GM19372 (cell line): ENCODE results near the gene BBX.

Experiments
- ATAC-seq: cut with Tn5 transposase; IDR thresholded peaks from one replicate; pipeline ENCODE4 v1.9.1; 2021; ENCODE audit warnings: mild to moderate bottlenecking, low read depth, moderate library complexity; ENCODE audit not compliant: unreplicated experiment

BBX gene

GRCh38 chr3:107643038-107643883 lies 120.5 kb downstream of the BBX start:
- ATAC-seq: no peak

DNA sequence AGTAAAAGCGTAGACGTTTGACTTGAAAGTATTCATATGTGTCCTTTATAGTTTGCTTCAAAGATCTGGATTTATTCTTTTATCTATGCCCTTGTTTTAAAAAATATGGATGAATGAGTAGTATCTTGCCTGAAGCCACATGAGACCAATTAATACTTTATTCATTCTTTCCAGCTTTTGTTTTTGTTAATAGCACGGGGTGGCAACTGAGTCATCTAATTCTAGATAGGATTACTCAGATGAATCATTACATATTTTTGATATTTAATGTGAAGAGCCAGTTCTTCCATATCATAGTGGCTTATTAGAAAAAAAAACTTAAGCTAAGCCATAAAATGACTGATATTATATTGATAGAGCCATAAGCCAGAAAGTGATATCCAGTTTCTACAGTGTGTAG lies 121.9 kb downstream of the BBX start:
- no peak for ATAC-seq

- no peak for ATAC-seq
These were observed 128.0 kb downstream of the BBX start for GRCh38 chr3:107650788-107651187.

GRCh38 chr3:107651782-107652181 lies 129.0 kb downstream of the BBX start:
- no peak for ATAC-seq

DNA sequence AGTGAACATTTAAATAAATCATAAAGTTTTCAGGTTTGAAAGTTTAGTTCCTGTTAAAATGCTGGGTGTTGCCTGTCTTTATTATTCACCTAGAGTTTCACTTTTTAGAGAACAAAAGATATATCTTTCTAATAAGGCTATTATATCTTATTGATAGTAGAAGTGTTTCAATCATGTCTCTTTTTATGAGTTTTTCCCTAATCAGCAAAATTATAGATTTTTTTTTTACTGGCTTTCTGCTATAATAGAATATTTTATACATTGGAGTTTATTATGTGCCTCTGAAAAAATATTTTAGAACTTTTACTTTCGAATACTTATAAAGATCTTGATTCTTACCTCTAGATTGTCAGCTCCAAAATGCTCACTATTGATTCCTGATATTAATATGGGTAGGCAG lies 131.5 kb downstream of the BBX start:
- no peak for ATAC-seq

GRCh38 chr3:107657971-107658370 lies 135.2 kb downstream of the BBX start:
- no peak for ATAC-seq

GRCh38 chr3:107660306-107660976 lies 137.7 kb downstream of the BBX start:
- ATAC-seq: no peak

DNA sequence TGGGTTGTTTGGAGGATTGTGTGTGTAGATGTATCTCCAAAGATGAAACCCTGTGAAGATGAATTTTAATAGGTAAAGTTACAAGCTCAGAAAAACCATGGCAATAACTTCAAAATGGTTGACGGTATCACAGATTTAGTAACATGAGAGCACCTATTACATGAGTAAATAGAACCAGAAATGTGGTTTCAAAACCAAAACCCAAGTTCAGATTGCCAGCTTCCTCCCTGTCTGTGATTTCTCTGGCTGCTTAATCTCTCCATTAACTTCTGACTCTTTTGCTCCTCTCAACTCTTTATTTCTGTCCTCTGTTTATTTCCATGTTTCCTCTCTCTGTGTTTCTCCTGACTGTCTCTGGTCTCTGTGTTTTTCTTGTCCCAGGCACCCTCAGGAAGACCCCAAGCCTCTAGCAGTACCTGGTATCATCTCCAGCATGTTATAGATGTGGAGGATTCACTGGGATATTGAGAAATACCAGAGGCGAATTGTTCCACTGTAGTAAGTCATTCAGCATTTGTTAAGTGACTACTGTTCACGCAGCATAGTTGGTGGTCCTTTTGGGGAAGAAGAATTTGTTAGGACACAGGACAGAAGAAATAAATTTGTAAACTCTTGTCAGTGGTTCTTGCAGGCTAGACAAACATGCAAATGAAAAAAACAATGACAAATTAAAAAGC lies 138.8 kb downstream of the BBX start:
- no peak for ATAC-seq

DNA sequence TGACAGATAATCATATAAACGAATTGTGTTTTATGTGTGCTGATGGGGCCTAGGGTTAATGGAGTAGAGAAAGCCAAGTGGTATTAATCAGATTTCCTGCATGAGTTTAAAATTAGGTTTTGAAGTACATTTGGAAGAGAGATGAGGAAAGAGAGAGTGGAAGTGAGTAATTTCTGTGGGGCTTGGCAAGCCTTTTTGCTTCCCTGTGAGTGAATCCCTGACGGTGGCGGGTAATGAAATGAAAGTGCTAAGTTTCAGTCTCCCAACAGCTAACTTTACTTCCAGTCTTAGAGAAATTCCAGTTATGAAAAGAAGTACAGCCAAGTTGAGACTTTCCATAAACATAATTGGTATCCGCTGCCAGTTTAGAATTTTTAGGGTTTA lies 139.4 kb downstream of the BBX start:
- ATAC-seq: no peak

DNA sequence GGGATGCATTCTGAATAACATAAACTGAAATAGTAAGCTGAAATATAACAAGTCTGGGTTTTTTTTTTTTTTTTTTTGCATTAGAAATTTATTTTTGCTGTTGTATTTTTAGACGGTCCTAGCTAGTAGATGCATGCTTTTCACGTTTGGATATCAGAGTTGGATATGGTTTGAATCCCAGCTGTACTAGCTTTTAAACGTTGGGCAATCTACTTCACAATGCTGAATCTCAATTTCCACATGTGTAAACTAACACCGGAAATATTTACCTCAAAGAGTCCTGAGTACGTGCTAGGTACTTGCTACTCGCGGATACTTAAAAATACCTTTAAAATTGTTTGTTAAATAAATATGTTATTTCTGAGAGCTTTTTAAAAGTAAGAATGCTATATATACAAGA lies 139.8 kb downstream of the BBX start:
- no peak for ATAC-seq

DNA sequence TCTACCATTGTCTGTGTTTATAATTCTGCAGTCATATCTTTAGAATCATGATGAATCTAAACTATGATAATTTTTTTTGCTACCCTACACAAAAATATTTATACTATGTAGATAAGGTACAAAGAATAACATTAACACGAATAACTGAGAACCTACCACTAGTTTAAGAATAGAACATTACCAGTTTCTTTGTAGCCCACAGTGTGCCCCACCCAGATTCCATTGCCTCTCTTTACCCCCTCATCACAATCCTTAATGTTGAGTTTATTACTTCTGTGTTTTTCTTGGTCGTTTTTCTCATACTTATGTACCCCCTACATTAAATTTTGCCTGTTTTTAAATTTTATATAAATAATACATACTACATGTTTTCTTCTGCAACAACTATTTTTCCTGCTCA lies 140.5 kb downstream of the BBX start:
- ATAC-seq: no peak

GRCh38 chr3:107664614-107665013 lies 141.9 kb downstream of the BBX start:
- no peak for ATAC-seq

DNA sequence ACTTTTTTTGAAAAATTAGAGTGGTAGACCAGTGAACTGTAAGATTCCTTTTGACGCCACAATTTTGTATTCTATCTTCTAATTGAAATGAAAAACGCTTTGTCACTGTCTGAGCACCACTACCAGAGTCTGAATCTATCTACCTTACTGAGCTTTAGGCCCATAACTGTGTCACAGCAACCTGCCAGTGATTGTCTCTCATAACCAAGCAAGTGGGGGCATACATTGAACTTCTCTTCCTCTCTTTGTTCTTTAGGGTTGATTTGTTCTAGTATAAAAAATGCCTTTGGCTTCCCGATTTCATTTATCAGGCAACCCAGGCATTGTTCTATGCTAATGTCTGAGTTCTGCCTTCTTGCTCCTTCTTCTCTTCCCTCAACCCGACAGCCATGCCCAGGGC lies 142.6 kb downstream of the BBX start:
- ATAC-seq: no peak

- ATAC-seq: no peak
These were observed 144.1 kb downstream of the BBX start for GRCh38 chr3:107666853-107667252.

DNA sequence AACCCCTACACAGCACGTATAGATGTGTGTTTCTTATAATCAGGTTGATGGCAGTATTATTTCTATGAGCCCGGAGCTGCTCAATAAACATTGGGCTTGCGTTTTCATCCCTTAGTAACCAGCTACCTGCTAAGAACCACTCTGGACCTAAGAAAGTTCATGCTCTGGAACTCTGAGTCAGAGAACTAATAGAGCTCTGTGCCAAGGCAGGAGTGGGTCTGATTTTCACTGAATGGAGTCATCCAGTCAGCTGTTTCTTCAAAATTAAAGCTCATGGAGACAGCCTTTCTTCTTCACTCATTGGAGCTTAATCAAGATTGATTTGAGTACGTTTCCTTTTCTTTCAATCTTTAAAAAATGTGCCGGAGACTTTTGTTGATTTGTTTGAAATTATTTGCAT lies 145.7 kb downstream of the BBX start:
- ATAC-seq: no peak

GRCh38 chr3:107668963-107669362 lies 146.2 kb downstream of the BBX start:
- no peak for ATAC-seq

DNA sequence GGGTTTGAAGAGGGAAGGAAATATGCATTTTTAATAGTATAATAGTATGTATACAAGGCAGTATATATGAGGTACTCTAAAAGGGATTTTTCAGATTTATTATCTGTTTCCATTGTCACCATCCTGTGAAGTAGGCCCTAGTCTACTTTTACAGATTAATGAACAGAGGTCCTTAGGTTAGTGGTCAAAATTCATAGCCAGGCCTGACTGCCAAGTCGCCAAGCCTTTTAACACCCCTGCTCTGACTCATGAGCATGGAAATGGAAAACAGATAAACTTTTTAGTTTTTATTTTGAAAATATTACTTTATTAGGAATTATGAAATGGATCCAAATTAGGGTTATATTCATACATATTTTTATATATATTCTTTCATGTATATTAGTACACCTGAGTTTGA lies 146.9 kb downstream of the BBX start:
- no peak for ATAC-seq

GRCh38 chr3:107670986-107671385 lies 148.2 kb downstream of the BBX start:
- ATAC-seq: no peak

DNA sequence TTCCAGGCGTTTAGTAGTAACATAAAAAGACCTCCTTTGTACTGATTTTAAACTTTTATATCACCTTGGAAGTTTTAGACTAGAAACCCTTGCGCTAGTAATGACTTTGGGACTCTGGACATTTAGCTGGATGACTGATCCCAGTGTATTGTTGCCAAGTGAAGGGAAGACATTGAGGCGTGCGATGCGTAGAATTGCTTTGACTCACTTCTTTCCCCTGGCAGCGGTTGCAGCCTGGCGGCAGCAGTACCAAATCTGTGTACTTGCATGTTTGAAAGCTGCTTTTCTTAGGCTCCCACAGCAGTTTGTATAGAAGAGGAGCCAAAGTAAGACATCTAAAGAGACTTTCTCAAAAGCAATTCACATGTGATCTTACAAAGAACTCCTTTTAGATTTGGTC lies 151.6 kb downstream of the BBX start:
- no peak for ATAC-seq

DNA sequence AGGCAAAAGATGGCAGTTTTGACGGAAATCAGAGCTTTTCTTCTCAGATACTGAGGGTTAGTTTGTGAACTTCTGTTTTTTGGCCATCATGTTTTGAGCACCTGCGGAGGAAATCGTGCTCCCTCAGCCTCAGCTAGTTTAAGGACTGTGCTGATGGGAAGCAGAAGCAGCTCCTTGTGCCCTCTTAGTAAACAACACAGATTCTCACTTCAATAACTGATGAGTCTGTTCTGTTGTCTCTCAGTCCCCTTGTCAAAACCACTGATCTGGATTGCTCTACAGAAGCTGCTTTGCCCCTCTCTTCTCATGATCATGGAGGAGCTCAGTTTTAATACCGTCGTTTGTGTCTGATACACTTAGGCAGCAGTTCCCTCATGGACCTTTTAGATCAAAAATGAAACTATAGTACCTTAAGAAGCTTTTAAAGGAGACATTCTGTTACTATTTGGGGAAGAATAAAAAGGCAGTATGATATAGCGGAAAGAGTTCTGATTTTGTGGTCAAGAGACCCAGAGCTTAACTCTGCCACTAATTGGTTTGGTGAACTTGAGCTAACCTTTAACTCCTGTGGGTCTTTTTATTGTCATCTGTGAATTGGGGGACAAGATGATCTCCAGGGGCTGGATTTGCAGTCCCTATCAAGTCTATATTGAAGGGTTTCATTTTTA lies 152.6 kb downstream of the BBX start:
- peak; percentile 61 for ATAC-seq
